ENCODE data around the gene PITPNM3. TPM values are rescaled to one million over a fixed set of nuclear protein-coding genes. Genes with fewer than 3 reads are reported as not detected.

PITPNM3 gene
- total and polyA plus RNA-seq, 3 experiments from 2014 or later, result 0.40 to 0.50 TPM; not detected in 1

- ChIA-PET POLR2A (no interaction called here), CTCF (interaction anchor here (0.7 to 4.0 kb wide), 3 partner anchors 830 to 838 kb away, joined by 3 to 17 read pairs (median 9); no protein-coding TSS in a partner anchor)
- H3K4me1 Mint-ChIP-seq, result peaks cover 10 to 15% (median 10%) of the 10 kb centered on the region in 3 donors
- H3K4me3 Mint-ChIP-seq, result no peak overlapping the region
- no peak overlapping the region for H3K27ac Mint-ChIP-seq
- Histone ChIP-seq H3K4me3 (ENCODE audit: low read length) (no peak overlapping the region), H3K9me3 (ENCODE audit: low read length) (no peaks in the 10 kb centered on the region), H3K27me3 (ENCODE audit: insufficient read depth, low read length, poor library complexity, severe bottlenecking) (no peaks in the 10 kb centered on the region), H3K27ac (ENCODE audit: low read depth, low read length) (no peak overlapping the region), H3K36me3 (ENCODE audit: insufficient read depth, low read length) (no peaks in the 10 kb centered on the region), H3K4me1 (ENCODE audit: insufficient read depth, low read length) (peaks cover 13% of the 10 kb centered on the region)
- DNase-seq, result no peak
- H3K27me3 Mint-ChIP-seq, result peaks cover 2 to 31% of the 10 kb centered on the region in 2 donors
- H3K36me3 Mint-ChIP-seq, result no peaks in the 10 kb centered on the region
- no peaks in the 10 kb centered on the region for H3K9me3 Mint-ChIP-seq
Measured at GRCh38 chr17:6422654-6423241, 133.6 kb downstream of the PITPNM3 start.

GRCh38 chr17:6421700-6422604 lies 134.4 kb downstream of the PITPNM3 start:
- H3K27me3 Mint-ChIP-seq, result peaks cover 2 to 36% of the 10 kb centered on the region in 2 donors
- Histone ChIP-seq H3K4me1 (ENCODE audit: insufficient read depth, low read length) (peaks cover 5% of the 10 kb centered on the region), H3K9me3 (ENCODE audit: low read length) (no peaks in the 10 kb centered on the region), H3K4me3 (ENCODE audit: low read length) (no peak overlapping the region), H3K27me3 (ENCODE audit: insufficient read depth, low read length, poor library complexity, severe bottlenecking) (no peaks in the 10 kb centered on the region), H3K27ac (ENCODE audit: low read depth, low read length) (no peak overlapping the region), H3K36me3 (ENCODE audit: insufficient read depth, low read length) (no peaks in the 10 kb centered on the region)
- POLR2A ChIA-PET, result no interaction called here
- H3K4me3 Mint-ChIP-seq, result no peak overlapping the region
- no peaks in the 10 kb centered on the region for H3K9me3 Mint-ChIP-seq
- peak; percentile 42 to 78 (median 61) for DNase-seq
- CTCF ChIA-PET, result interaction anchor here (0.7 to 4.0 kb wide), 4 partner anchors 829 to 837 kb away, joined by 3 to 17 read pairs (median 8); partner anchors contain the start of gene NLRP1
- H3K4me1 Mint-ChIP-seq, result peaks cover 2 to 7% (median 2%) of the 10 kb centered on the region in 3 donors
- H3K27ac Mint-ChIP-seq, result no peak overlapping the region
- no peaks in the 10 kb centered on the region for H3K36me3 Mint-ChIP-seq

- Histone ChIP-seq H3K9me3 (ENCODE audit: low read length) (no peaks in the 10 kb centered on the region), H3K36me3 (ENCODE audit: insufficient read depth, low read length) (no peaks in the 10 kb centered on the region), H3K27ac (ENCODE audit: low read depth, low read length) (no peak overlapping the region), H3K4me3 (ENCODE audit: low read length) (no peak overlapping the region), H3K4me1 (ENCODE audit: insufficient read depth, low read length) (peaks cover 3% of the 10 kb centered on the region), H3K27me3 (ENCODE audit: insufficient read depth, low read length, poor library complexity, severe bottlenecking) (no peaks in the 10 kb centered on the region)
- peaks cover 0 to 5% (median 2%) of the 10 kb centered on the region in 3 donors for H3K4me1 Mint-ChIP-seq
- no peaks in the 10 kb centered on the region for H3K9me3 Mint-ChIP-seq
- peaks cover 4 to 39% of the 10 kb centered on the region in 2 donors for H3K27me3 Mint-ChIP-seq
- DNase-seq, result no peak
- CTCF ChIA-PET, result interaction anchor here (1.7 kb wide), 1 partner anchor 836 kb away, joined by 6 read pairs; the partner anchor contains the start of gene NLRP1
- H3K4me3 Mint-ChIP-seq, result no peak overlapping the region
- no peaks in the 10 kb centered on the region for H3K36me3 Mint-ChIP-seq
- POLR2A ChIA-PET, result interaction anchor here (0.7 kb wide), 1 partner anchor 19 kb away, joined by 7 read pairs; no protein-coding TSS in a partner anchor
- H3K27ac Mint-ChIP-seq, result no peak overlapping the region
Measured at GRCh38 chr17:6420173-6420641, 136.1 kb downstream of the PITPNM3 start.

DNA sequence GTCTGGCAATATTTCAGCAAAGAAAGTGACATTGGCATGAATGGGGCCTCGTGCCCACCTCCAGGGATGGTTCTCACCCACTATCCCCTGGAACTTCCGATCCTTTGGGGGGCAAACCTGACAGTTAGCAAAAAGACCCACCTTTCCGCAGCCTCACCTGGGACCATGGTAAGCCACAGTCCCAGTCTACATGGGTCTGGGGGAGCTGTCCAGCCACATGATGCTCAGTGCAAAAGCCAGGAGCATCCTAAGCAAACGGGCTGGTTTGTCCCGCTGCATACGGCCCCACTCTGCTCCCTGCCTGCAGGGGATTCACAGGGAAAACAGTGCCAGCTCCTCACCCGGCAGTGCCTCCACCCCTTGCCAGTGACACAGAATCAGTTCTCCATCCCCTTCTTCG lies 140.7 kb downstream of the PITPNM3 start:
- H3K27me3 ChIP-seq (ENCODE audit: insufficient read depth, low read length, poor library complexity, severe bottlenecking), result no peaks in the 10 kb centered on the region
- H3K4me1 ChIP-seq (ENCODE audit: insufficient read depth, low read length), result no peaks in the 10 kb centered on the region
- Mint-ChIP-seq H3K4me1 (no peaks in the 10 kb centered on the region), H3K36me3 (no peaks in the 10 kb centered on the region), H3K27ac (no peak overlapping the region), H3K4me3 (no peak overlapping the region), H3K27me3 (peaks cover 5 to 35% of the 10 kb centered on the region in 2 donors), H3K9me3 (no peaks in the 10 kb centered on the region)
- ChIA-PET POLR2A (no interaction called here), CTCF (no interaction called here)
- H3K27ac ChIP-seq (ENCODE audit: low read depth, low read length), result no peak overlapping the region
- DNase-seq, result no peak
- H3K4me3 ChIP-seq (ENCODE audit: low read length), result no peak overlapping the region
- H3K9me3 ChIP-seq (ENCODE audit: low read length), result no peaks in the 10 kb centered on the region
- no peaks in the 10 kb centered on the region for H3K36me3 ChIP-seq (ENCODE audit: insufficient read depth, low read length)

GRCh38 chr17:6413065-6413464 lies 143.3 kb downstream of the PITPNM3 start:
- H3K27me3 ChIP-seq (ENCODE audit: insufficient read depth, low read length, poor library complexity, severe bottlenecking), result no peaks in the 10 kb centered on the region
- Mint-ChIP-seq H3K4me1 (no peaks in the 10 kb centered on the region), H3K27ac (no peak overlapping the region), H3K27me3 (peaks cover 9 to 30% of the 10 kb centered on the region in 2 donors), H3K36me3 (no peaks in the 10 kb centered on the region), H3K4me3 (no peak overlapping the region), H3K9me3 (no peaks in the 10 kb centered on the region)
- no peaks in the 10 kb centered on the region for H3K9me3 ChIP-seq (ENCODE audit: low read length)
- DNase-seq, result no peak
- no peak overlapping the region for H3K4me3 ChIP-seq (ENCODE audit: low read length)
- H3K36me3 ChIP-seq (ENCODE audit: insufficient read depth, low read length), result no peaks in the 10 kb centered on the region
- ChIA-PET CTCF (no interaction called here), POLR2A (no interaction called here)
- no peak overlapping the region for H3K27ac ChIP-seq (ENCODE audit: low read depth, low read length)
- no peaks in the 10 kb centered on the region for H3K4me1 ChIP-seq (ENCODE audit: insufficient read depth, low read length)

DNA sequence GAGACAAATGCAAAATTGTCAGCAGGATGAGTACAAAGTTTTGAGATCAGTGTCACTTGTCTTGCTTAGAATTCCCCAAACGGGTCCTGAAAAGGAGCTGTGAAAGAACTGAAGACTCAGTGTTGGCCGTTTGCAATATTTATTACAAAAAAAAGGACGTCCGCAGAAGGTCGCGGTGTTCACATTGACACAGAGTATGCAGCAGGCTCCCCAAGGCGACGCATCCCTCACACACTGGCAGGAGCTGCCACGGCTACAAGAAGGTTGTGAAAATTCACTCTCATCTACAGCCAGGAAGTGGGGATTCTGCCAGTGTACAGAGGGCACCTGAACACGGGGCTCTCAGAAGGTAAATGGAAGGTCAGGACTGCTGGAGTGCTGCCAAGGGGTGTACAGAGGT lies 147.6 kb downstream of the PITPNM3 start:
- H3K36me3 ChIP-seq (ENCODE audit: insufficient read depth, low read length), result no peaks in the 10 kb centered on the region
- Mint-ChIP-seq H3K27me3 (peaks cover 17 to 48% of the 10 kb centered on the region in 2 donors), H3K9me3 (no peaks in the 10 kb centered on the region), H3K4me3 (no peak overlapping the region), H3K36me3 (no peaks in the 10 kb centered on the region), H3K4me1 (no peaks in the 10 kb centered on the region), H3K27ac (no peak overlapping the region)
- no peak for DNase-seq
- H3K9me3 ChIP-seq (ENCODE audit: low read length), result no peaks in the 10 kb centered on the region
- H3K27me3 ChIP-seq (ENCODE audit: insufficient read depth, low read length, poor library complexity, severe bottlenecking), result no peaks in the 10 kb centered on the region
- H3K27ac ChIP-seq (ENCODE audit: low read depth, low read length), result no peak overlapping the region
- no peak overlapping the region for H3K4me3 ChIP-seq (ENCODE audit: low read length)
- H3K4me1 ChIP-seq (ENCODE audit: insufficient read depth, low read length), result no peaks in the 10 kb centered on the region
- POLR2A ChIA-PET, result no interaction called here
- CTCF ChIA-PET, result no interaction called here

- H3K4me3 ChIP-seq (ENCODE audit: low read length), result no peak overlapping the region
- Mint-ChIP-seq H3K36me3 (no peaks in the 10 kb centered on the region), H3K27me3 (peaks cover 20 to 50% of the 10 kb centered on the region in 2 donors), H3K4me3 (peak overlapping the region in 1 of 7 donors; percentile 78), H3K9me3 (no peaks in the 10 kb centered on the region), H3K27ac (peak overlapping the region in 1 of 8 donors; percentile 9), H3K4me1 (no peaks in the 10 kb centered on the region)
- no peak overlapping the region for H3K27ac ChIP-seq (ENCODE audit: low read depth, low read length)
- DNase-seq, result no peak
- CTCF ChIA-PET, result no interaction called here
- H3K4me1 ChIP-seq (ENCODE audit: insufficient read depth, low read length), result no peaks in the 10 kb centered on the region
- no peaks in the 10 kb centered on the region for H3K9me3 ChIP-seq (ENCODE audit: low read length)
- POLR2A ChIA-PET, result no interaction called here
- H3K36me3 ChIP-seq (ENCODE audit: insufficient read depth, low read length), result no peaks in the 10 kb centered on the region
- no peaks in the 10 kb centered on the region for H3K27me3 ChIP-seq (ENCODE audit: insufficient read depth, low read length, poor library complexity, severe bottlenecking)
Measured at GRCh38 chr17:6408276-6408675, 148.1 kb downstream of the PITPNM3 start.

DNA sequence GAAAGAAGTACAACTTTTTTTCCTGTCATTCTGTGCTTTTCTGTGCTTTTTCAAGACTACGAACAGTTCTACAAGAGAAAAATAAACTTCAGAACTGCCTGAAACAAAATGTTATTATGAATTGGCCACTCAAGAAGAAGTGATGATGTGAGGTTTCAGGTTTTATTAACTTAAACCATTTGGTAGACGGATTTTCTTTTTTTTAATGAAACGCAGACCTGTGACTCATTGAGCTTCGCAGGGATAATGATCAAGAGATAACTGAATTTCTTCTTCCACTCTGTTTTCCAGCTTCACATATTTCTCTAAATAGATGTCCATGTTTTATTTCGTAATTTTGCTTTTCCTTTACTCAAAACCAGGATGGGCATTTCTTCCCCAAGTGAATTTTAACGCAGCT lies 154.1 kb downstream of the PITPNM3 start:
- Mint-ChIP-seq H3K9me3 (peaks cover 0 to 6% (median 0%) of the 10 kb centered on the region in 5 donors), H3K36me3 (no peaks in the 10 kb centered on the region), H3K4me1 (no peaks in the 10 kb centered on the region), H3K27me3 (peaks cover 15 to 45% of the 10 kb centered on the region in 2 donors), H3K4me3 (no peak overlapping the region), H3K27ac (no peak overlapping the region)
- CTCF ChIA-PET, result no interaction called here
- Histone ChIP-seq H3K27me3 (ENCODE audit: insufficient read depth, low read length, poor library complexity, severe bottlenecking) (no peaks in the 10 kb centered on the region), H3K4me1 (ENCODE audit: insufficient read depth, low read length) (no peaks in the 10 kb centered on the region), H3K4me3 (ENCODE audit: low read length) (no peak overlapping the region), H3K27ac (ENCODE audit: low read depth, low read length) (no peak overlapping the region), H3K9me3 (ENCODE audit: low read length) (no peaks in the 10 kb centered on the region), H3K36me3 (ENCODE audit: insufficient read depth, low read length) (no peaks in the 10 kb centered on the region)
- no peak for DNase-seq
- POLR2A ChIA-PET, result no interaction called here
